T-cell (primary cell): ENCODE measurements around the gene SPCS1. TPM values are rescaled to one million over a fixed set of nuclear protein-coding genes. Genes with fewer than 3 reads are reported as not detected.

Experiments used
- ATAC-seq, 4 experiments: fragments of 200-7000 bp in 3 of 4; fragments of 150-1000 bp in 1 of 4; cut with Tn5 transposase; replicated peaks in 1 of 4; 1 replicate in 3 of 4; 2 replicates in 1 of 4; pipeline ENCODE4 v1.10.0; 2021; ENCODE audit warnings: moderate library complexity in 3 of 4, mild to moderate bottlenecking in 2 of 4, moderate number of reproducible peaks in 1 of 4
- CTCF ChIA-PET, 2 donors: fragments of 300-600 bp; sonication (Branson Sonifier 250); formaldehyde crosslinking; loops; one replicate each; lab custom pipeline; 2022; ENCODE audit warnings: antibody characterized with exemption in 2 of 2; lab: Charles Lee
- POLR2A ChIA-PET, 2 donors: fragments of 300-600 bp; sonication (Branson Sonifier 250); formaldehyde crosslinking; loops; one replicate each; lab custom pipeline; 2022; ENCODE audit warnings: antibody characterized with exemption in 2 of 2; lab: Charles Lee
- DNase-seq, 35 experiments: peaks; one replicate each; pipeline versions ENCODE4 v3.0.0 to v3.0.0-alpha.2; 2013 to 2023
- H3K27ac ChIP-seq: one replicate; pipeline ENCODE4 v1.5.1; 2013; ENCODE audit warnings: low read length
- H3K27me3 ChIP-seq, 2 experiments: replicated peaks in 1 of 2; 1 replicate in 1 of 2; 2 replicates in 1 of 2; pipeline versions ENCODE4 v1.6.1 to v1.7.0; 2013; ENCODE audit warnings: low read length in 1 of 2, mixed read lengths in 1 of 2; ENCODE audit not compliant: control insufficient read depth in 2 of 2, insufficient read depth in 2 of 2; ENCODE audit errors: extremely low read depth in 1 of 2
- H3K36me3 ChIP-seq, 2 donors: 1 replicate in 1 of 2; 2 replicates in 1 of 2; pipeline versions ENCODE4 v1.6.1 to v1.7.0; 2013; ENCODE audit warnings: low read length in 1 of 2; ENCODE audit not compliant: control insufficient read depth in 2 of 2, insufficient read depth in 1 of 2; ENCODE audit errors: extremely low read depth in 1 of 2
- H3K4me1 ChIP-seq, 2 experiments: 1 replicate in 1 of 2; 2 replicates in 1 of 2; pipeline versions ENCODE4 v1.6.1 to v1.7.0; 2013; ENCODE audit warnings: low read length in 2 of 2, mixed read lengths in 1 of 2; ENCODE audit not compliant: insufficient read depth in 2 of 2, control insufficient read depth in 1 of 2; ENCODE audit errors: extremely low read depth in 1 of 2
- H3K4me3 ChIP-seq, 2 donors: 1 replicate in 1 of 2; 2 replicates in 1 of 2; pipeline versions ENCODE4 v1.5.1 to v1.7.0; 2013; ENCODE audit warnings: mild to moderate bottlenecking in 2 of 2, low read length in 1 of 2, moderate library complexity in 1 of 2; ENCODE audit not compliant: control insufficient read depth in 1 of 2; ENCODE audit errors: extremely low read depth in 1 of 2
- H3K9me3 ChIP-seq: 2 replicates; pipeline ENCODE4 v1.7.0; 2013
- H3K27ac Mint-ChIP-seq, 2 donors: one replicate each; pipeline ENCODE4 v1.8.0; 2020 to 2021; ENCODE audit warnings: mild to moderate bottlenecking in 2 of 2, mixed read lengths in 2 of 2
- H3K27me3 Mint-ChIP-seq, 2 donors: one replicate each; pipeline ENCODE4 v1.8.0; 2021 to 2022; ENCODE audit warnings: mixed read lengths in 2 of 2
- H3K36me3 Mint-ChIP-seq: one replicate; pipeline ENCODE4 v1.8.0; 2021; ENCODE audit warnings: mixed read lengths
- H3K4me1 Mint-ChIP-seq, 3 donors: one replicate each; pipeline ENCODE4 v1.8.0; 2020 to 2022; ENCODE audit warnings: mixed read lengths in 3 of 3, mild to moderate bottlenecking in 1 of 3
- H3K4me3 Mint-ChIP-seq, 3 donors: one replicate each; pipeline ENCODE4 v1.8.0; 2020 to 2022; ENCODE audit warnings: mild to moderate bottlenecking in 3 of 3, mixed read lengths in 3 of 3, moderate library complexity in 3 of 3
- H3K9me3 Mint-ChIP-seq, 3 donors: one replicate each; pipeline ENCODE4 v1.8.0; 2020 to 2022; ENCODE audit warnings: mixed read lengths in 3 of 3
- WGBS: methylation state at CpG from one replicate; pipeline ENCODE4 v1.1.5; 2013; ENCODE audit warnings: missing lambda C conversion rate; ENCODE audit not compliant: insufficient coverage; 5-methylcytosine and 5-hydroxymethylcytosine counted together
- total RNA-seq, 35 experiments: library from RNA in 6 of 35; stranded (reverse) in 6 of 35; fragments of 120-200 nt in 1 of 35; gene quantifications; one replicate each; pipeline versions ENCODE4 v1.2.1 to v1.2.4 and lab custom pipeline; 2013 to 2026

The SPCS1 gene
- total RNA-seq, 5 donors from 2014 or later (not counting 1 experiment from before 2014, with no cell fraction given): 61.8 to 85.8 (median 81.3) TPM

DNA sequence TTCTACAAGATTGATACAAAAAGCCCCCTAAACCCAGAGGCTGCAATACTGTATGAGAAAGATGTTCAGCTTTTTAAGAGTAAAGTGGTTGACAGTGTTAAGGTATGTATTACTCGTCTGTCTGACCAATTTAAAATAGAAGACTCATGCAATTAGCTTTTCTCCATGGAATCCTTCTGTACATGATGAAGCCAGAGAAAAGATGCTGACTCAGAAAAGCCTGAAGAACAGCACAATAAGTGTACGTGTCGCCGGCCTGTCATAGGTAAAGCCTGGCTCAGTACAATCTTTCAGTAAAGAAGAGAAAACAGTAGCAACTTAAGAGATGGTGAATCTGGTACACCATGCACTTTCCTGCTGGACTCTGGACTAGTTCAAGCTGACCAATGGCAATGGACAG lies 48.5 kb downstream of the SPCS1 start:
- Histone ChIP-seq H3K27me3 (no peaks in the 10 kb centered on the region), H3K4me1 (no peaks in the 10 kb centered on the region), H3K27ac (no peak overlapping the region), H3K9me3 (no peaks in the 10 kb centered on the region), H3K36me3 (peaks cover 12 to 38% of the 10 kb centered on the region in 2 donors), H3K4me3 (no peak overlapping the region)
- 100% methylated on average over 4 of the region's 4 CpGs for WGBS
- no peak for DNase-seq
- H3K9me3 Mint-ChIP-seq: no peaks in the 10 kb centered on the region
- H3K27me3 Mint-ChIP-seq: no peaks in the 10 kb centered on the region
- peaks cover 0 to 6% (median 0%) of the 10 kb centered on the region in 3 donors for H3K4me1 Mint-ChIP-seq
- H3K36me3 Mint-ChIP-seq: peaks cover 57% of the 10 kb centered on the region
- POLR2A ChIA-PET: no interaction called here
- no peak for ATAC-seq
- H3K27ac Mint-ChIP-seq: no peak overlapping the region
- CTCF ChIA-PET: no interaction called here
- H3K4me3 Mint-ChIP-seq: no peak overlapping the region

DNA sequence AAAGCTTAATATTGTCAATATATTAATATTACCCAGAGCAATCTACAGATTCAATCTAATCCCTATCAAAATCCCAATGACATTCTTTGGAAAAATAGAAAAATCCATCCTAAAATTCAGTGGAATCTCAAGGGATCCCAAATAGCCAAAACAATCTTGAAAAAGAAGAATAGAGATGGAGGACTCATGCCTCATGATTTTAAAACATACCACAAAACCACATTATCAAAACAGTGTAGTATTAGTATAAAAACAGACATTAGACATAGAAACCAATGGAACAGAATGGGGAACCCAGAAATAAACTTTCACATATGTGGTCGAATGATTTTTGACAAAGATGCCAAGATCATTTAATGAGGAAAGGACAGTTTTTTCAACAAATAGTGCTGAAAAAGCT lies 50.2 kb downstream of the SPCS1 start:
- Mint-ChIP-seq H3K9me3 (no peaks in the 10 kb centered on the region), H3K27ac (no peak overlapping the region), H3K36me3 (peaks cover 59% of the 10 kb centered on the region), H3K4me1 (peaks cover 0 to 6% (median 0%) of the 10 kb centered on the region in 3 donors), H3K4me3 (no peak overlapping the region), H3K27me3 (no peaks in the 10 kb centered on the region)
- Histone ChIP-seq H3K4me3 (no peak overlapping the region), H3K36me3 (peaks cover 12 to 36% of the 10 kb centered on the region in 2 donors), H3K27me3 (no peaks in the 10 kb centered on the region), H3K27ac (no peak overlapping the region), H3K4me1 (no peaks in the 10 kb centered on the region), H3K9me3 (no peaks in the 10 kb centered on the region)
- ATAC-seq (no peak), DNase-seq (no peak)
- no CpG with 5 or more reads among the region's 1 CpG for WGBS
- ChIA-PET POLR2A (no interaction called here), CTCF (no interaction called here)

Other genes starting within 250 kb of the SPCS1 start
- gene STAB1, start 210.8 kb upstream of the SPCS1 start, total RNA-seq: 1 to 10 TPM in 4 of 5 donors, under 1 TPM in 1; 0.38 to 2.2 (median 1.7) TPM
- 10 to 100 TPM in 2 of 5 donors, 1 to 10 TPM in 3; 1.9 to 10.9 (median 7.4) TPM for gene NT5DC2, start 172.2 kb upstream of the SPCS1 start, total RNA-seq
- gene UQCC5, start 169.5 kb upstream of the SPCS1 start, total RNA-seq: 10 to 100 TPM in 2 of 5 donors, 1 to 10 TPM in 3; 2.5 to 14.8 (median 9.8) TPM
- 10 to 100 TPM; 57.4 to 73.3 (median 63.3) TPM for gene PBRM1, start 20.2 kb upstream of the SPCS1 start, total RNA-seq
- gene GNL3, start 20.1 kb upstream of the SPCS1 start, total RNA-seq: 100 to 1,000 TPM in 2 of 5 donors, 10 to 100 TPM in 3; 77.1 to 110 (median 86.6) TPM
- 10 to 100 TPM; 21.0 to 47.0 (median 39.1) TPM for gene GLT8D1, start 315 bp upstream of the SPCS1 start, total RNA-seq
- gene NEK4, start 64.8 kb downstream of the SPCS1 start, total RNA-seq: 10 to 100 TPM; 14.1 to 23.9 (median 22.2) TPM
- under 1 TPM in 2 of 5 donors, not detected in 3; 0.49 to 0.85 TPM for gene ITIH1, start 71.5 kb downstream of the SPCS1 start, total RNA-seq
- gene ITIH3, start 88.7 kb downstream of the SPCS1 start, total RNA-seq: under 1 TPM in 3 of 5 donors, not detected in 2; 0.23 to 0.88 (median 0.76) TPM
- gene ITIH4, start 124.6 kb downstream of the SPCS1 start, total RNA-seq: 10 to 100 TPM; 37.2 to 63.3 (median 41.0) TPM
- 10 to 100 TPM in 1 of 5 donors, 1 to 10 TPM in 4; 1.6 to 10.2 (median 4.1) TPM for gene MUSTN1, start 128.9 kb downstream of the SPCS1 start, total RNA-seq
- 10 to 100 TPM; 37.3 to 61.8 (median 52.9) TPM for gene STIMATE, start 191.4 kb downstream of the SPCS1 start, total RNA-seq